Pulmonary artery endothelial cell (primary cell): Measurements from ENCODE around the gene OR14I1. TPM values are rescaled to one million over a fixed set of nuclear protein-coding genes. Genes with fewer than 3 reads are reported as not detected.

Experiments
- DNase-seq: peaks from one replicate; pipeline ENCODE4 v3.0.0-alpha.2; 2011; ENCODE audit warnings: low read depth, low spot score
- total RNA-seq: library from RNA; depleted of rRNA; stranded (reverse); fragments of >200 nt; gene quantifications from 2 replicates; pipeline ENCODE4 v1.2.3, GENCODE V29; 2014

Gene OR14I1
- not detected in 2 replicates for total RNA-seq

DNA sequence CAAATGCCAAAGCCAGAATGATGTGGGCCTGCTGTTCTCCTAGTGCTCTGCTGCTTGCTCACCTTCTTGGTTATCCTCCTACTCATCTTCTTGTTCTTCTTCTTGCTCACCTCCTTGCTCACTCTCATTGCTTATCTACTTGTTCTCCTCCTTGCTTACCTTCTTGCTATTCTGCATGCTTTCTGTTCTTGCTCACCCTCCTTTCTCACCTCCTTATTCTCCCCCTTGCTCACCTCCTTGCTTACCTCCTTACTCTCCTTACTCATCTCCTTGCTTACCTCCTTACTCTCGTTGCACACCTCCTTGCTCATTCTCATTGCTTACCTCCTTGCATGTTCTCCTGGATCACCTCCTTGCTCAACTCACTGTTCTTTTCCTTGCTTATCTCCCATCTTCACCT lies at the start of gene OR14I1:
TSS of gene OR14I1 (minus strand) at position 53 of the 400 bp plus-strand sequence.
- no peak for DNase-seq

GRCh38 chr1:248751635-248752034 lies 49.1 kb upstream of the OR14I1 start:
- DNase-seq, result no peak

DNA sequence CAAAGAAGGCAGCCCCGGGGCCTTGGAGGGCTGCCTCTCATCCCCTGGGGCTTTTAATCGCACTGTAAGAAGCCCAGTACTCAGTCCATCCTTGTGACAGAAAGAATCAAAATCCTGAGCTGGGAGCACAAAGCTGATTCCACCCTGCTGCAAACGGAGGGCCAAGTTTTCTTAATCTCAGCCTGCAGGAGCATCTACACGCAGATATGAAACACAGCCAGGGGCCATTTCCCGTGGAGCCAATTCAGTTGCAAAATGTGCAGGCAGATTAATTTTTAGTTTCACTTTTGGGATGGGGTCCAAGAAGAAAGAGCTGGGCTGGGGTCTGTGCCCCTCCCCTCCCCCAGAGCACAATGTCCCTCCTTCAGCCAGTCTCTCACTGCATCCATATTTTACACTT lies 48.6 kb upstream of the OR14I1 start:
- DNase-seq, result no peak

GRCh38 chr1:248750496-248750895 lies 47.9 kb upstream of the OR14I1 start:
- no peak for DNase-seq

- DNase-seq, result no peak
Measured at GRCh38 chr1:248748211-248748610, 45.6 kb upstream of the OR14I1 start.

DNA sequence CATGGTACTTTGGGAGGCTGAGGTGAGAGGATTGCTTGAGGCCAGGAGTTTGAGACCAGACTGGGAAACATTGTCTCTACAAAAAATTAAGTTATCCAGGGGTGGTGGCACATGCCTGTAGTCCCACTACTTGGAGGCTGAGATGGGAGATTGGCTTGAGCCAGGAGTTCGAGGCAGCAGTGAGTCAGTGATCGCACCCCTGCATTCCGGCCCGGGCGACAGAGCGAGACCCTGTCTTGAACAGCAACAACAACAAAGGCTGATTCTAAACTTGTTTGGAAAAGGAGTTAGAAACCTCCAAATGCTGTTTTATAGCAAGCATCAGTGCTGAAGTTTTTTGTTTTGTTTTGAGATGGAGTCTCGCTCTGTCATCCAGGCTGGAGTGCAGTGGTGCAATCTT lies 38.3 kb upstream of the OR14I1 start:
- no peak for DNase-seq

DNA sequence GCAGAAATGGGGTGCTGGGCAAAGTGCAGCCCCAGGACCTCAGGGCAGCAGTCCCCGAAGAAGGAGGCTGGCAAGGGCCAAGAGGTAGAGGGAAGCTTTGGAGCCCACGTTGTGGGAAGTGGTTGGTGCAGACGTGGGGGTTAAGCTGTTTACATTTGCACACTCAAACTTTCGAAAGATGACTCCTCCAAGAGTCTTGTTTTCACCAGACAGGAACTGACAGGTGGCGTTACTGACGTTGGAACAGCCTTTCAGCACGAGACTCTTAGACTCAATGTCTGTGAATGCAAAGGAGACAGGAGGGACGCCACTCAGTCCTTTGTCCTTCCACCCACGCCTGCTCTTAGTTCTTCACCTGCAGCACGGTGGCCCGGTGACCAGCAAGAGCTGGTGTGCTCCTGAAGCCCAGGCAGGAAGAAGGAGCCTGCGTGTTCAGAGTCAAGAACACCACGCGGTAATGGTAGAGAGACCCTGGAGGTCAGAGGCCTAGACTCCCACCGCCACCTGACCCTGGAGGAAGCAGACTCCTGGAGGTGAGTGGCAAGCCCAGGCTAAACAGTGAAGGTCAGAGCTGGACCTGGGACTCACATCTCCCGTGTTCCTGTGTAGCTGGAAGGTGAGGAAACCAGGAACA lies 37.1 kb upstream of the OR14I1 start:
- DNase-seq, result no peak

- no peak for DNase-seq
Measured at GRCh38 chr1:248737457-248737856, 34.9 kb upstream of the OR14I1 start.

- no peak for DNase-seq
Measured at GRCh38 chr1:248736977-248737376, 34.4 kb upstream of the OR14I1 start.

DNA sequence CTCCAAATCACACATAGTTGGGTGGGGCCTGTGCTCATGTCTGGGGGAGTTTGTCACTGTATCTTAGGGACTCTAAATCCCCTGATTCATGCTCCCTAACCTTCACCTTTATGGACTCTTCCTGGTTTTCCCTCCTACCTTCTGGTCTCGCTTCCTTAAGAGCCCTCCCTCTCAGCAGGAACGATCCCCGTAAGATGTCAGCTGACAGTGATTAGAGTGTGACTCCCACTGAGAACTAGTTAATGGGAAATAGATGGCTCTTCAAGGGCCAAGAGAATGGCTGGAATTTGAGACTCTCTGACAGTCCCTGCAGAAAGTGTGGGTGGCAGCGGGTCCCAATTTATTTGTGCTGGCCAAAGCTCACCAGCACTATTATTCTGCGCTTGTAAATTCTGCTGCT lies 31.0 kb upstream of the OR14I1 start:
- DNase-seq, result no peak

- DNase-seq, result no peak
Measured at GRCh38 chr1:248730507-248731335, 28.2 kb upstream of the OR14I1 start.

DNA sequence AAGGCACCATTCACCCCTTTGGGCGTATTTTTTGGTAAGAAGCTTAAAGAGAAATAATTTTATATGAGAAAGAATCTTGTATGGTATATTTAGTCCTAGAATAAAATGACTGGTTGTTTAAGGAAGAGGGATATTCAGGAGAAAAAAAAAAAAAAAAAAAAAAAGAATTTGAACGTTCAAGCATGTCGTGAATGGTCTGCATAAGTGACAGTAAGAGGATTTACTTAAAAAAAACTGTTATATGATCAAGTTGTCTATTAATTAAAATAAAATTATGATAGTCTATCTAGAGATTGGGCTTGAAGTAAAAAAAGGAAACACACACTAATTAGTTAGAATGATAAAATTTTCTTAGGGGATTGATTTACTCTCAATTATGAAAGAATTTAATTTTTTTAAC lies 11.7 kb upstream of the OR14I1 start:
- no peak for DNase-seq

DNA sequence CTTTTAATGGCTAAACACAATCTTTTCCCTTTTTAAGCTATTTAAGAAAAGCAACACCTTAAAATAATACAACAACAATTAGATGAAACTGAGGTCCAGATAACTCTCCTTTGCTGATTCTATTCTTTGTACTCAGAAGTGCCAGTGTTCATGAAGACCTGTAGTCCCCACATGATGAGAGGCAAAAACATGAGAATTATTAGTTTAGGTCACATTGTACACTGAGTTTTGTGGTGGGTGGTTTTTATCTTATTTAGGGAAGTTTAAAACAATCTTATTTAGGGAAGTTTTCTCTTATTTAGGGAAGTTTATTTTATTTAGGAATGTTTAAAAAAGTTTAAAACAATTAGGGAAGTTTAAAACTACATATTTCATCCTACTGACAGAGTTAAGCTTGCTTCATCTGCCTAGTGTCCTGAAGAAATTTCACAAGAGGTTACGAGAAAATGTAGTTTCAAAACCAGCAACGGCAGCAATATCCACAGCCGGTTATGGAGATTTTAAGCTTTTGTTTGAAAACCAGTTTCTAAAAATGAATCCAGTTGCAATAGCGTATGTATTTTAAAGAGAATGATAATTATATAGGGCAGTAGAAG lies 7.8 kb upstream of the OR14I1 start:
- DNase-seq, result no peak

- DNase-seq, result no peak
Measured at GRCh38 chr1:248704606-248705005, 2.0 kb upstream of the OR14I1 start.

DNA sequence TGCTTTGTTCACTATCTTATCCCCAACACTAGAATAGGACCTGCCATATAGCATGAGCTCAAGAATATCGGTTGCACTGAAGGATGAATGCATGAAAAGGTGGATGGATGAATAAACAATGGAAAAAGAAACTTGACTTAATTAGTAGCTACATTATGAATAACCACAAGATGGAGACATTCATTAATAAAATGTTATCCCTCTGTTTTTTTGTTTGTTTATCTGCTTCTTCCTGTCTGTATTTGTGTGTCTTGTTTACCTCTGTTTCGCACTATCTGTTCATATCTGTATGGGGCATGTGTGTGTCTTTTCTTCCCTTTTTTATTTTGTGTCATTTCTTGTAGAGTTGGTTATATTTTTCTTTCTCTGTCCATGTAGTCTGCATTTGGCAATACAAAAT lies 1.1 kb upstream of the OR14I1 start:
- DNase-seq, result no peak

DNA sequence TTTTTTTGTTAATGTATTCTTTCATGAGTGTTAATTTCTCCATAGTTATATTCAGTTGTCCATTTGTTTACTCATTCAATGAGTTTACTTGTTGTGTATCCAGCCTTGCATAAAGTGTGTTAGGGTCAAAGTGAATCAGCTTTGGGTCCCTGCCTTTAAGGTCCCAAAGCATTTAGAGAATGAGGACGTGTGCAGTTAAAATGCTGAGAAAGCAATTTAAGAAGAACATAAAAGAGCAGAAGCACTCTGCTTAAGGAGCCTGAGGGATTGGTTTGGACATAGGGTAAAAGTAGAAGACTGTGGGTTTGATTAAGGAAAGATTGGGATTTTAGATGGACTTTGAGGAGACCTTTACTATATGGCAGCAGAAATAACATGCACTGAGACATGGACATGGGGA lies 3.5 kb downstream of the OR14I1 start:
- DNase-seq, result no peak

DNA sequence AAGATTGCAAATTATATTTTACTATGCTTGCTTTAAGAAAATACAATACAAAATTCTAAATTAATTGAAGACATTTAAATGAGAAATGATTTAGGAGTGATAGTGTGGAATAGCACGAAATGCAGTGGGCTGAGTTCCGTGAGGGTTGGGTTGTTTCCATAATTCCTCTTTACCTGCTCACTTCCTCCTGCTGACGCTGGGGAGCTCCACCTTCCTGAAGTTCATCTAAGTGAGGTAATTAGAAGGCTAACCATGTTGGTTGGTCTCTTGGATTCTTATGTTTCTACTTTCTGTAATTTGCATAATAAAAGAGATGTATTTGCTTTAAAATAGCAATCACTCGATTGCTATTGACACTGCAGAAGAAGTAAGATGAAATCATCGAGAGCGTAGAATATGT lies 4.7 kb downstream of the OR14I1 start:
- DNase-seq, result no peak

- no peak for DNase-seq
Measured at GRCh38 chr1:248696774-248697173, 5.8 kb downstream of the OR14I1 start.

DNA sequence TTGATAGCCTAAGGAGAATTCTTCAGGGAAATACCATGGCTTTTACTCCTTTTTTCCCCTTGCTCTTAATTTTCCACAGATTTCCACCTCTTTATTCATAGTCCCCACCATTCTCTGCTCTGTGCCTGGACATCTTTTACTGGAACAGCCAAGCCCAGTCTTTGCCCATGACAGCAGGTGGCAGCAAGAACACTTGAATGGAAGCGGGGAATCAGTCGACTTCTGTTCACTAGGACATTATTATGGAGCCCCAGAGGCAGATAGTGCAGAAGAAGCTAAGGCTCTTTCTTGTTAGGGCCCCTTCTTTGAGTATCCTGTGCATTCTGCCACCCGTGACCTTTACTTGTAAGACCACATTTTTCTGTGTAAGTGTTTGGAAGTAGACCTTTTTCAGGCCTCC lies 6.3 kb downstream of the OR14I1 start:
- no peak for DNase-seq

DNA sequence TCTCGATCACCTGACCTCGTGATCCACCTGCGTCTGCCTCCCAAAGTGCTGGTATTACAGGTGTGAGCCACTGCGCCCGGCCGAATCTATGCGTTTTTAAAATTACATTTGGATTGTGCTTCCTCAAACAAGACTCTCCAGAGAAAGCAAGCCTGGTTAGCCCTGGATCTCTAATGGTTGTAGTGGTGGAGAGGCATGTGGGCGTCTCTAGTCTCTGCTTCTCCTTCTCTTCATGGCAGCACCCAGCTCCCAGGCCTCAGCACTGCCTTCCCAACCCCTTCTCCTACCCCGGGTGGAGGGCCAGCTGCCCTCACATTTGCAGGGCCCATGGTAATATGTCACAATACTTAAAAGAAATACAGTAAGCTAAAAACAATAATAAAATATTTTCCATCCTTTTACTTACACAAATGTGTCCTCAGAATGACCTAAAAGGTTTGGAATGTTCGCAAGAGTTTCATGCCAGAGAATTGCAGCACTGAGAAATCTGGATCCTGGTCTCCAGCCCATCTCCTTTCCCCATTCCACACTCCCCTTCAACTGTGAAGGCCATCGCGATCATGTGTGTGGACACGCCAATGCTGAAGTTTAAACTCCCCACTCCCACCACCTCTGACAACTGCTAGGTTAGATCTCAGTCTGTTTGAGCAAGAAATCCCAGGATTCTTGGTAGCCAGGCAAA lies 7.0 kb downstream of the OR14I1 start:
- no peak for DNase-seq

- no peak for DNase-seq
Measured at GRCh38 chr1:248691567-248692155, 10.9 kb downstream of the OR14I1 start.
